GOT3 (cell line): Measurements from ENCODE around the gene MFF.
A peak's percentile ranks its signal among the peaks of the same experiment; 100 is the strongest.

Source experiments
- DNase-seq: peaks from one replicate; lab custom pipeline; 2025; ENCODE audit warnings: mixed read lengths; lab: John Stamatoyannopoulos, UW

The MFF gene, protein sequence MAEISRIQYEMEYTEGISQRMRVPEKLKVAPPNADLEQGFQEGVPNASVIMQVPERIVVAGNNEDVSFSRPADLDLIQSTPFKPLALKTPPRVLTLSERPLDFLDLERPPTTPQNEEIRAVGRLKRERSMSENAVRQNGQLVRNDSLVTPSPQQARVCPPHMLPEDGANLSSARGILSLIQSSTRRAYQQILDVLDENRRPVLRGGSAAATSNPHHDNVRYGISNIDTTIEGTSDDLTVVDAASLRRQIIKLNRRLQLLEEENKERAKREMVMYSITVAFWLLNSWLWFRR

DNA sequence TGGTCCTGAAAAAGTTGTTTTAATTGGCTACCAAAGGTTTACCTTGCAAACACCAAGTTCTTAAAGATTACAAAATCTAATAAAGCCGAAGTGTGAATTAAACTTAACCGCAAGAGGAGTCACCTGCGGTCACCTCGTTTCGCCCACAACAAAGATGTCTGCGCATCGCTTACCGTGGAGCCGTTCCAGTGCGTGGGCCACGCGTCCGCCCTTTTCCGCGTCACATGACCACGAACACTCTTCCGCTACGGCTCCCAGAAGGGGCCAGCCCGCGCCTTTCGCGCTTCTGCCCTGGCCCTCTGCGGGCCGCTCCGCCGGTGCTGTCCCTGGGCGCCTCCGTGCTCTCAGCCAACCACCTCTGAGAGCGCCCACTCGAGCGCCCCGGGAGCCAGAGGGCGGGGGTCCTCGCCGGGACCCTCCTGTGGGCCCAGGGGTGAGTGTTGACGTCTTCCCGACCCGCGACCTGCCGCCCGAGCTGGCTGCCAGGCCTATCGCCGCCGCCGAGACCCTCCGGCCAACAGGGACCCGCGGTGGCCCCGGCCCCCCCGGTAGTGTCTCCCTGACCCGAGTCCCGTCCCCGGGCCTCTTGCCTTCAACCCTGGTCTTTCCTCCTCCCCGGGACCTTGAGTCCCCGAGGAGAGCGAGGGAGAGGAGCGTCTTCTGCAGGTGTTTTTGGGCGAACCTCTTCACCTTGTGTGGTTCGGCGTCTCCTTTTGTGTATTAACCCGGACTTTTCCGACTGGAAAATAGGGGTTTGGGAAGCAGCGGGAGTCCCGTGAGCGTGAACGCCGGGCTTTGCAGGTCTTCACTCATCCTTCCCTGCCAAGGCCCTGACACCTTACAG is at the start of gene MFF:
MFF (plus strand) TSS at position 257 of the 844 bp plus-strand sequence. CDS start 5,415 bp downstream, outside the sequence.
- peak; percentile 69 for DNase-seq

DNA sequence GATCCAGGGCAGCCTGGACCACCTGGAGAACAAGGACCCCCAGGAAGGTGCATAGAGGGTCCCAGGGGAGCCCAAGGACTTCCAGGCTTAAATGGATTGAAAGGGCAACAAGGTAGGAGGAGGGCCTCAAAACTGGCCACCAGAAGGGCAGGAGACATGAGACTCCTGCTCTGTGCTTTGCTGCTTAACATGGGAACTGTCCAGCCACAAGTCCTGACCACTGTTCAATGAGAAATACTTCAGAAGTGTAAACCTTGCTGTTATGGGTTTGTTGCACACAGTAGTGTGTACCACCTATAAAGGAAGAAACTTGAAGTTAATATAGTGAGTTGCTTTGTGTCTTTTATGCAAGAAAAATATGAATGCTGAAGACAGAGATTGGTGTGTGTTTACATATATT is 44.2 kb upstream of the MFF start:
- no peak for DNase-seq

DNA sequence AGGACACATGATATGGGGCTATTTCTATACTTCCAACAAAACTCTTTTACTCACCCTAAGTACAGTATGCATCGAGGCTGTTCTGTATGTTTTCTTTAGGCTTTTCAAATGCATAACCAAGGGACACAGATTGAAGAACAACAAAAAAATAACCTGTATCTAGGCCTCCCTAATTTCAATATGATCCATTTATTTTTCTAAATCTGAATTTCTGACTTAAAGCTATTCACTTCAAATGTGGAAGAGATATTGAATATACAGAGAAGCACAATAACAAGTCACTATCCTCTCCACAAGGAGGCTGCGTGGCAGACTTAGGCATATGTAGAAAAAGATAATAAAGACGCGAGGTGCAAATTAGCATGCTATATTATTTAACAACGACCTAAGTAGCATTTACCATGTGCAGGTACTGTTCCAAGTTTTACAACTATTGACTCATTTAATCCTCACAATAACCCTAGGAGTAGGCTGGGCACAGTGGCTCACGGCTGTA is 39.3 kb upstream of the MFF start:
- DNase-seq: no peak

DNA sequence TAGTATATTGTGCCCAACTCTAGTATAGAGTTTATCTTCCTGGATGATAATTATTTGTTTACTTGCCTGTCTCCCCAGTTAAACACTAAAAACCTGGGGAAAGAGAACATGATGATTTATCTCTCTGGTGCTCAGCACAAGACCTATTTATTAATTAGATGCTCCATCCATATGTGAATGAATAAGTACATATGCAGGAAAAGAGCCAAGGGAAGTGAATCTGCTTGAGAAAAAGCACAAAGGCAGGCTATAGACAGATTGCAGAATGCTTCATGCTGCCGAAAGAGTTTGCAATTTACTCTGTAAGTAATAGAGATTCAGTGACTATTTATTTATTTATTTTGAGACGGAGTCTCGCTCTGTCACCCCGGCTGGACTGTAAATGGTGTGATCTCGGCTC is 37.3 kb upstream of the MFF start:
- DNase-seq: no peak

DNA sequence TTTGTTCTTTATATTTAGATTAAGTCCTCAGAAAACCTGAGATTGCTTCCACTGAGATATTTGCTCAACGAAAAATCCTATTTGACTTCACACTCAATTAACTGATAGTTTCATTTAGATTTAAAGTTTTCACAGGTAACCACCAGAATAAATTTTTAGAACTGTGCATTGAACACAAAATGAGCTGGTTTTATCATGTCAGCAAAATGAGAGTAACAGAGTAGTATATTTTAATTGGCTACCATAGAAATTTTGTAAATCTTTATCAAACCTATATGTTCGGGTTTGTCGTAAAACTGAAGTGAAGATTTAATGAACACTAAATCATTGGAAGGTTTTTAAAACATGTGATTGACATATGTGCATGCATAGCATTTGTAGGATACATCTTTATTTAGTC is 32.7 kb upstream of the MFF start:
- no peak for DNase-seq

DNA sequence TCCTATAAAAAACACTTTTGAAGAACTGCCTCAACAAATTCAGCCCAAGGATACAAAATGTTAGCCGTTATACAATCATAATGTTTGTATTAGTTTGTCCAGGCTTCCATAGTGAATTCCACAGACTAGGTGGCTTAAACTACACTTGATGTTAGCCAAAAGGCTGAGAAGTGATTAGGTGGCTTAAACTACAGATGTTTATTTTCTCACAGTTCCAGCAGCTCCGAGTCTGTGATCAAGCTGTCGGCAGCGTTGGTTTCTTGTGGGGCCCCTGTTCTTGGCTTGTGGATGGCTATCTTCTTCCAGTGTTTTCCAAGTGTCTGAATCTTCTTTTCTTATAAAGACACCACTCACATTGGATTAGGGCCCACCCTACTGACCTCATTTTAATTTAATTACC is 31.5 kb upstream of the MFF start:
- no peak for DNase-seq

DNA sequence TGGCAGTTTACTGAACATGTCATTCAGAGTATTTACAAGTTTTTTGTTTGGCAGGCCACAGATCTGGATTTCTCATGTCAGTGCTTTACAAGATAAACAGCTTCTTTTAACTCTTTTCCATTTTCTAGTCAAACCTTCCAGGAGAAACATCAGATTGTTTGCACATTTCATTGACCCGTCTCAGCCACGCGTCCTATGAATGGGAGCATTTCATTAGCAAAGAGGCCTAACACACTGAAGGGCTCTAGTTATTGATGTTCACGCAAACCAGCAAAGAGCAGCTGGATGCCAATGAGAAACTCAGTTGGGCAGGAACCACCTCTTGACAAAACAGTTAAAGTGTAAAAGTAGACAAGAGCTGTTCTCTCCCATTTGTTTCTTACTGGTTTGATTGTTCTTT is 29.2 kb upstream of the MFF start:
- DNase-seq: no peak

DNA sequence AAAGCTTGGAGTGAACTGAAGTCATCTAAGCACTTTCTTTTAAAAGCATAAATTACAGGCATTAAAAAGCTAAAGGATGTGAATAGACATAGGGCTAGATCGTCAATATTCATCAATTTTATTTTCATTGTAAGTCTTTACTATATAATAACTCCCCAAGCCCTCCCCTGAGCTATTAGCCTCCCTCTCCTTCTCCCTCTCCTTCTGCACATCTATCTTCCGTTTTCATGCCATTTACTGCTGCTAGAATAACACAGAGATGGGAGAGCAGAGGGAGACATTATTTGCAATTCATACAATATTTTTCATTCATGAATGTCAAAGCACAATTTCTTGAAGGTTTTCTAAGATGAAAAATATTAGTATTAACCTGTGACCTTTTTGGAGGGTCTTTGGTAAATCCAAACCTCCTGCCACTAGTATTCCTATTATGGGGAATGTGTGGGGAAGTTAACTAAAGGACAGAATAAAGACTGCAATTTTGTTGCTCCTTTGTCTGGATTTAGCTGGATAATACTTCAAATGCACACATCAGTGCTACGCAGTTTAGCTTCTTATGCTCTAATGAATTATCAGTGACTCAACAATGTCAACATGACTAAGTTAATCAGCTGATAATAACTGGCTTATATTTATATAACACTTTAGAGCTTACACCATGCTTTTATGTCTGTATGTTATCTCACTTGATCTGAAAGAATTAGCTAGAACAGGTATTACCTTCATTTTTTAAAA is 28.2 kb upstream of the MFF start:
- no peak for DNase-seq

DNA sequence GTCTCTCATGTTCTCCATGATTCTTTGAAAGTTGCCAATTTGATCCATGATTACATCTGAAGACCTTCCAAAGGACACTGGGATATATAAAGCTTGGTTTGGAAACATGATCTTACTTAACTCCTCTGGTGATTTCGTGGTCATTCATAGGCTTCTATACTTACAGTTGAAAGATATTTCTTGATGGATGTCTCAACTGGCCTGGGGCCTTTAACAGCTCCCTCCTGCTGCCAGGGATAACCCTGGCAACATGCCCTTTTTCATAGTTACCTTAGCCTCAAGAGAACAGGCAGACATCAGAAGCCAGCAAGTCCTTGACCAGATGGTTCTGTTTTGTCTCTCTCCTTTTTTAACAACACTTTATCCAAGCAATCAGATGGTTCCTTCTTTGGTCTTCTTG is 23.5 kb upstream of the MFF start:
- no peak for DNase-seq

DNA sequence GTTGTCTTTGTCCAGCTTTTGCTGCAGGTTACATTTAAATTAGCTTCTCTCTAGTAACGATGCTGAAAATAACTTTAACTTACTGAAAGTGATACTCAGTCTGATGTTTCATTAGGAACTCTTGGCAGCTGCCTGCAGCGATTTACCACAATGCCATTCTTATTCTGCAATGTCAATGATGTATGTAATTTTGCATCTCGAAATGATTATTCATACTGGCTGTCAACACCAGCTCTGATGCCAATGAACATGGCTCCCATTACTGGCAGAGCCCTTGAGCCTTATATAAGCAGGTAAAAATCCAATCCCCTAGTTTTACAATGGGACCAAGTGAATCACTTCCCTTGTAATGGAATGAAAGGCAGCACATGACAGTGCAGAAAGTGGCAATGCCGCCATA is 16.3 kb upstream of the MFF start:
- DNase-seq: no peak

DNA sequence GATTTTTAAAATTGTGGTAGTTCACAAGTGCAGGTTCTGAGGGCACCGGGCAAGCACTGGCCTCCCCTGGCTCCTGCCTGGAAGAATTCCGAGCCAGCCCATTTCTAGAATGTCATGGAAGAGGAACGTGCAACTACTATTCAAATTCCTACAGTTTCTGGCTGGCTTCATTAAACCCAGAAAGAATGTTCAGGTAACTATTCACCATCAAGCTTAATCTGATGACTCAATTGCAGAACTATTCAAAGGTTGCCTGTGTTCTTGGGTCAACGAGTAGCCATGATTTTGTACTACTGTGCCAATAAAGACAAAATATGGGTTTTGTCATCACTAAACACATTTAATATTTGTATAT is 14.3 kb upstream of the MFF start:
- no peak for DNase-seq

DNA sequence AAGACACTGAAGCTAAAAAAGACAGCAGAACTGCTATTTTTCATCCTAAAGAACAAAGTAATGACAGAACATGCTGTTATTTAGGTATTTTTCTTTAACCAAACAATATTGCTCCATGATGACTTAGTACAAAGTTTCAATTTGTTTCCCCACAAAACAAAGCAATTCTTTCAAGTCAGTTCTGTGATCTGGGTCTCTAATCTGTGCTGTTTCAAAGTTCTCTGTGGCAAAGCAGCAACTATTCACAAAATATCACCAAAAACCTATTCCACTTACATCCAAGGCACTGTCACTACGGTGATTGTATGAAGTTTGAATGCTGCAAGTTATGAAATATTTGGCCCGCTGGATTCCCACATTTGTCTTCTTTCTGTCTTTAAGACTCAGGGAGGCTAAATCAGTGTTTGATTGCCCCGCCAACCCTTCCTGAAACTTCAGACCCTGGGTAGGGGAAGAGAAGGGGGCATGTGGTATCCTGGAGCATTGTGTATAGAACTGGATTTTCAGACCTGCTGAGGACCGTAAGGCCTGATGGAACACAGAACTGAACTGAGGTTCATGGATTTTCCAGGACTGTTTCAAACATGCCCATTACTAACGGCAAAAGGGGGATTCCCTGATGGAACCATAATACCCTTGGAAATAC is 13.1 kb upstream of the MFF start:
- DNase-seq: no peak

DNA sequence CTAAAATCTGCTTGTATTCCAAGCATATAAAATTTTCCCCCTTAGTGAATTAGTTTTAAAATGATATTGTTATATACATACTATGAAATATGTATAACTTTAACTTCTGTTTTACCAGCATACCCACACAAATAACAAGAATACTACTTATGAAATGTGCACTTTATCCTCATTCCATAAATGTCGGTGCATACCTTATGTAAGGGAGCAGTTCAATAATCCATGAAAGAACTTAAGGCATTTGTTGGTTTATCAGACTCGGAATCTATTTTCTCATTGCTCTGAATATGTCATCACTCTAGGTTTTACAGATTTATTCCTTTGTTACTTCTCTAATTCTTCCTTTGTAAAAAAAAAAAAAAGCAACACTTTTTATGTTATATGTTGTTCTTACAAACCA is 12.5 kb upstream of the MFF start:
- DNase-seq: no peak

DNA sequence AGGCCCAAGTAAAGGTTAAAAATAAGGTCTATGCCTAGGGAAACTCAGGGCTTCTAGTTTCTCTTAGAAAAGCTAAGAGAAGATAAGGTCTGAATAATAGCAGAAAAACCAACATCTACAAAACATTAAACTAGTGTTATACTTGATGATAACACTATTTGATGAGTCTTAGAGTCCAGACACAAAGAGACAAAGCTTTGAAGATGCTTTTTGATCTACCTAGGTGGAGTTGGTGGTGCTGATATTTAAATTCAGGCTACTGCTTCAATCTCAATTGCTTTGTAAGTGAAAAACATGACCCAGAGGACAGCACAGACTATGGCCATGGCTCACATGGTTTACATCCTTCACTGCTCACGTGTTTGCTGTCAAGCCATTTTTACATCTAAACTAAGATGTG is 11.7 kb upstream of the MFF start:
- DNase-seq: no peak

DNA sequence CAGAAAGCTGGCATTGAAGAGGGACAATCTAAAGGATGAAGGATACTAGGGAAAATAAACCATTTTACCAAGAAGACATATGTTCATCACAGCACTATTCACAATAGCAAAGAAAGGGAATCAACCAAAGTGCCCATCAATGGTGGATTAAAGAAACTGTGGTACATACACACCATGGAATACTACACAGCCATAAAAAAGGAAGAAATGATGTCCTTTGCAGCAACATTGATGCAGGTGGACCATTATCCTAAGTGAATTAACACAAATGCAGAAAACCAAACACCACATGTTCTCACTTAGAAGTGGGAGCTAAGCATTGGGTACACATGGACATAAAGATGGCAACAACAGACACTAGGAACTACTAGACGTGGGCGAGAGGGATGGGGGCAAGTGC is 7.2 kb upstream of the MFF start:
- DNase-seq: no peak

DNA sequence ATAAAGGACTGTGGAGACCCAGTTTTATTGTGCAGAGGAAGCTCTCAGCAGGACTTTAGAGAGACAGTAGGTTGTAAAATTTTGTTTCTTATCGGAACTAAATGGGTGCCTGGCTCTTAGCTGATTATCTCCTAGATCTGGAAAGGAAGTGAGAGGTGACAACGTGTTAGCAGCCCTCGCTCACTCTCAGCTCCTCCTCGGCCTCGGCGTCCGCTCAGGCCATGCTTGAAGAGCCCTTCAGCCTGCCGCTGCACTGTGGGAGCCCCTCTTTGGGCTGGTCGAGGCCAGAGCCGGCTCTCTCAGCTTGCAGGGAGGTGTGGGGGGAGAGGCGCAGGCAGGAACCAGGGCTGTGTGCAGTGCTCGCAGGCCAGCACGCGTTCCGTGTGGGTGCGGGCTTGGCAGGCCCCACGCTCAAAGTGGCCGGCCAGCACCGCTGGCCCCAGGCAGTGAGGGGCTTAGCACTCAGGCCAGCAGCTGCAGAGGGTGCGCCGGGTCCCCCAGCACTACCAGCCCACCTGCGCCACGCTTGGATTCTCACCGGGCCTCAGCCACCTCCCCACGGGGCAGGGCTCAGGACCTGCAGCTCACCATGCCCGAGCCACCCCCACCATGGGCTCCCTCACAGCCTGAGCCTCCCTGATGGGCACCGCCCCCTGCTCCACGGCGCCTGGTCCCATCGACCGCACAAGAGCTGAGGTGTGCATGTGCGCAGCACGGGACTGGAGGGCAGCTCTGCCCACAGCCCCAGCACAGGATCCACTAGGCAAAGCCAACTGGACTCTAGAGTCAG is 4.6 kb upstream of the MFF start:
- DNase-seq: no peak

DNA sequence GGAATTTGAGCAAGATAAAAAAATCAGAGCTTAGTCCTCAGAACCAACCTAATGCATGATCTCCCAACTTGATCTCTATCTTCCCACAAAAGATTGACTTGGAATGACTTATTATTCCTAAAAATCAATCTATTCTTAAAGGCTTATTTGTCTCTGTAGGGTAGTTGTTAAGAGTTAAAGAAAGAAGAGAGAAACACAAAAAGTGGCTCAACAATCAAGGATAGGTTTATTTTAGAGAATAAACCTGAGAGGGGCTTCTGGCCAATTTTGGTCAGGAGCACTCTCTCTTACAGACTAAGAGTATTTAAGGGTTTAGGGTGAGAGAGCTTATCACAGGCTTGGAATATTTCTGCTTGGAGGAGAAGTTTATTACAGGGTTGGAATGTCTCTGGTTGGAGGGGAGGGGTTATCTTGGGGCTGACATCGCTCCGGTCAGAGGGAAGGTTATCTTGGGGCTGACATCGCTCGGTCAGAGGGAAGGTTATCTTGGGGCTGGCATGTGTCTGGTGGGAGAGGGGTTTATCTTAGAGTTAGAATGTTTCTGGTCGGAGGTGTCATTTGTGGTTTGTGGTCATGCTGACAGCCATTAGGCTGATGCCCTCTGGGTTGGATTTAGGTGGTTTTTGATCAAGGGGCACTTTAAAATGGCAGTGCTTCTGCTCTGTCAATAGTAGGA is 2.4 kb upstream of the MFF start:
- DNase-seq: no peak

DNA sequence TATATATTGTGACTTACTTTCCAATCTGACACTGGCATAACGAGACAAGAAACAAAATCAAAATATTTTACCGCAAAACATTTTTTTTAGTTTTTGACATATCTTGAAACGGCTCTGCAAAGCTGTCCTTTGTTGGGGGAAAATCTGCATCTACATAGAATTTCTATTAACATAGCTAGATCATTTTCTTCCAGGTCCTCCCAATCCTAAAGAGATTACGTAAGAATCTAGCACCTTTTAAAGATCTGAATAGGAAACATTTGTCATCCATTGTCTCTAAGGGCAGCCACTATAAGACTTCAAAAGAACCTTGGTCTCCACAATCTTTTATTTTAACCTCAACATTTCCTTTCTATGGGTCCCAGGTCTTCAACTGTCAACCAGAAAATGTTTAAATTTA is 1.2 kb upstream of the MFF start:
- DNase-seq: no peak

DNA sequence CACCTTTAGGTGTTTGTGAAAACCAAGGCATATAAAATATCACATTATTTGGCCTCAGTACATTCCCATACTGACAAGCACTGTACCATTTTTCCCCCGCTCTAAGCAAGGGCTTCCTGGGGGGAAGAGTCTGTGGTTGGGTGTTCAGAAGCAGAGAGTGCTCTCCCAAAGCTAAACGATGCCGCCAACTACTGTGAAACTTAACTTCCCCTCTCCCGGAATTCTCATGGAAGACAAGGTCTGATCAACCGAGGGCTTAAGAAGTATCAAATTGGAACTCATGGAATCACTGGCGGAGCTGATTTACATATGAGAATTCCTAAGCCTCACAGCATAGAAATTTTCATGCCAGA is 433 bp upstream of the MFF start:
- DNase-seq: no peak

DNA sequence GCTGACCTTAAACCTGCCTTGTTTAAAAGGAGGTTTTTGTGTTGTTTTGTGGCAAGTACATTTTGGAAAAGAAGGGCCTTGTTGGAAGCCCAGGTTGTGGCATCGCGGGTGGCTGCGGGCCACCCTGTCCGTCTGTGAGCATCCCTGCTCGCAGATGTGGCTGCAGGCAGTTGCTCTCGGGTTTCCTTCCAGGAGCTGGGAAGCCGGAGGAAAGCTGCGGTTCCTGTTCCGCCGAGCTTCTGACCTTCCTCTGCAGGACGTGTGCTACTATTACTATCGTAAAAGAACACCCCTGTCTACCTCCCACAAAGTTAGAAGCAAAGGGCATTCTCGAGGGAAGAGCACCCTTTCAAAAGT is 766 bp downstream of the MFF start:
- DNase-seq: no peak

DNA sequence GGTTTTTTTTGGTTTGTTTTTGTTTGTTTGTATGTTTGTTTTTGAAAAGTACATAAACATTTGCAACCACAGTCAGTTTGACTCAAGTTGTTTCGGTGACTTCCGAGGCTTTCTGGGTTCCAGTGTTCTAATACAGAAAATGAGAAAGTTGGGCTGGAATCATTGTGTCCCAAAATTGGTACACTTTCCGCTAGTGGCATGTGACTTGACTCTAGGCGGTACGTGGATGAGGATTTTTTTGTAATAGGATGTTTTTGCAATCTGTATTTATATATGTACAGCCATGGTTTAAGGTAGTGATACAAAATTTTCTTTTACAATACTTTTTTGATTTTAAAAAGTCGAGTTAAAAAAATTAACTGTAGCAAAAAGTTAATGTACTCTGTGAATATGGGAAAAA is 1.7 kb downstream of the MFF start:
- no peak for DNase-seq
